ENCODE measurements around the gene KIF13A. TPM values are rescaled to one million over a fixed set of nuclear protein-coding genes. Genes with fewer than 3 reads are reported as not detected.
A peak's percentile ranks its signal among the peaks of the same experiment; 100 is the strongest.

KIF13A gene
- total and polyA plus RNA-seq, 9 of the 15 experiments (the other 6 are each of a cell fraction or from before 2014, with no cell fraction given), result 3.6 to 44.3 (median 29.7) TPM

GRCh38 chr6:17987697-17988421 lies 424 bp upstream of the KIF13A start (continued):
- TF ChIP-seq HMGXB4 (CRISPR knock-in tag; IDR thresholded peaks at IDR 0.05) (0 out of 2 replicates have a peak, but pooled peaks have one; percentile 31), RUNX1 (IDR thresholded peaks at IDR 0.05; ENCODE audit: low read depth) (no peak), ZNF449 (CRISPR knock-in tag; IDR thresholded peaks at IDR 0.05) (no peak), ZNF766 (CRISPR knock-in tag; conservative IDR thresholded peaks at IDR 0.05) (no peak), ZNF507 (tag; conservative IDR thresholded peaks at IDR 0.05) (no peak), MXI1 (IDR thresholded peaks at IDR 0.05; ENCODE audit: low read depth, low read length) (no peak), ZBTB40 (IDR thresholded peaks at IDR 0.05) (peak; percentile 56), ZBTB40 (CRISPR knock-in tag; IDR thresholded peaks at IDR 0.05) (no peak), MTF1 (CRISPR knock-in tag; IDR thresholded peaks at IDR 0.05; ENCODE audit: borderline replicate concordance) (no peak), PHF8 (IDR thresholded peaks at IDR 0.05; ENCODE audit: borderline replicate concordance, low read length) (peak; percentile 80; the same call in 1 of the 2 replicates), RBBP5 (IDR thresholded peaks at IDR 0.05; ENCODE audit: borderline replicate concordance, insufficient read depth, low read length, poor library complexity, severe bottlenecking) (peak; percentile 87)
